ENCODE results near the gene TIMM50.

TIMM50 gene

GRCh38 chr19:39533003-39533512, 52.4 kb downstream of the TIMM50 start:
- no peak for DNase-seq (ENCODE audit: low read depth in 2 of 2)

GRCh38 chr19:39533791-39534190, 53.2 kb downstream of the TIMM50 start:
- DNase-seq (ENCODE audit: low read depth in 2 of 2): no peak

- DNase-seq (ENCODE audit: low read depth in 2 of 2): no peak
Measured at GRCh38 chr19:39539165-39539517, 58.5 kb downstream of the TIMM50 start.

- peak; percentile 84 to 89 for DNase-seq (ENCODE audit: low read depth in 2 of 2)
Measured at GRCh38 chr19:39539518-39540332, 59.1 kb downstream of the TIMM50 start, which contains the start of gene EID2. Gene EID2, minus strand, starts transcription at chr19:39540161. Its CDS starts 82 bp downstream, at chr19:39540079.

GRCh38 chr19:39540333-39540673, 59.7 kb downstream of the TIMM50 start:
- no peak for DNase-seq (ENCODE audit: low read depth in 2 of 2)
